Loucy (cell line): ENCODE measurements around the gene NSMCE3.

ENCODE experiments used
- H2AFZ ChIP-seq: fragments of 200-600 bp; sonication (generic); 2 replicates; pipeline ENCODE4 v1.6.0; 2016; ENCODE audit warnings: antibody characterized with exemption, mild to moderate bottlenecking, low read length, moderate library complexity
- H3F3A ChIP-seq: fragments of 200-600 bp; 2 replicates; pipeline ENCODE4 v1.6.0; 2016; ENCODE audit warnings: antibody characterized with exemption, low read depth, mild to moderate bottlenecking
- H3K27me3 ChIP-seq: fragments of 200-600 bp; sonication (generic); 2 replicates; pipeline ENCODE4 v1.6.1; 2014; ENCODE audit warnings: low read length, mild to moderate bottlenecking; ENCODE audit not compliant: insufficient read depth, poor library complexity, severe bottlenecking
- H3K36me3 ChIP-seq: fragments of 200-600 bp; sonication (generic); 2 replicates; pipeline ENCODE4 v1.6.1; 2016; ENCODE audit warnings: low read length; ENCODE audit not compliant: insufficient read depth
- H3K4me1 ChIP-seq: fragments of 200-600 bp; sonication (generic); 2 replicates; pipeline ENCODE4 v1.5.1; 2014; ENCODE audit warnings: low read length, mild to moderate bottlenecking; ENCODE audit not compliant: insufficient read depth, poor library complexity, severe bottlenecking
- H3K4me2 ChIP-seq: fragments of 200-600 bp; sonication (generic); 2 replicates; pipeline ENCODE4 v1.6.0; 2014; ENCODE audit warnings: antibody characterized with exemption, low read length, low read depth, mild to moderate bottlenecking; ENCODE audit not compliant: poor library complexity, severe bottlenecking
- H3K4me3 ChIP-seq: fragments of 200-600 bp; sonication (generic); 2 replicates; pipeline ENCODE4 v1.5.1; 2014; ENCODE audit warnings: low read length, mild to moderate bottlenecking, mixed read lengths; ENCODE audit not compliant: poor library complexity, severe bottlenecking
- H3K79me2 ChIP-seq: fragments of 200-600 bp; sonication (generic); 2 replicates; pipeline ENCODE4 v1.6.1; 2014; ENCODE audit warnings: low read length; ENCODE audit not compliant: insufficient read depth
- H3K9ac ChIP-seq: fragments of 200-600 bp; sonication (generic); 2 replicates; pipeline ENCODE4 v1.6.0; 2014; ENCODE audit warnings: mild to moderate bottlenecking, low read depth, low read length, moderate library complexity; ENCODE audit not compliant: poor library complexity, severe bottlenecking
- H3K9me2 ChIP-seq: fragments of 200-600 bp; sonication (generic); replicated peaks from 2 replicates; pipeline ENCODE4 v1.6.1; 2016; ENCODE audit warnings: low read depth, low read length, mixed read lengths
- H3K9me3 ChIP-seq: fragments of 200-600 bp; sonication (generic); 2 replicates; pipeline ENCODE4 v1.6.1; 2014; ENCODE audit warnings: mild to moderate bottlenecking, antibody characterized with exemption, low read length, low read depth; ENCODE audit not compliant: insufficient read depth
- H4K20me1 ChIP-seq: fragments of 200-600 bp; sonication (generic); 2 replicates; pipeline ENCODE4 v1.6.0; 2014; ENCODE audit warnings: antibody characterized with exemption, low read length, mild to moderate bottlenecking; ENCODE audit not compliant: insufficient read depth, poor library complexity, severe bottlenecking
- EZH2phosphoT487 ChIP-seq: fragments of 200-600 bp; IDR thresholded peaks from 2 replicates; pipeline ENCODE4 v1.6.1; 2018; ENCODE audit warnings: antibody characterized with exemption, mild to moderate bottlenecking, moderate library complexity, borderline replicate concordance
- TF ChIP-seq, protein P1 (sequence below): fragments of 200-600 bp; sonication (generic); conservative IDR thresholded peaks from 2 replicates; pipeline ENCODE4 v1.5.1; 2014; ENCODE audit warnings: mild to moderate bottlenecking, antibody characterized with exemption, low read length

NSMCE3 gene

DNA sequence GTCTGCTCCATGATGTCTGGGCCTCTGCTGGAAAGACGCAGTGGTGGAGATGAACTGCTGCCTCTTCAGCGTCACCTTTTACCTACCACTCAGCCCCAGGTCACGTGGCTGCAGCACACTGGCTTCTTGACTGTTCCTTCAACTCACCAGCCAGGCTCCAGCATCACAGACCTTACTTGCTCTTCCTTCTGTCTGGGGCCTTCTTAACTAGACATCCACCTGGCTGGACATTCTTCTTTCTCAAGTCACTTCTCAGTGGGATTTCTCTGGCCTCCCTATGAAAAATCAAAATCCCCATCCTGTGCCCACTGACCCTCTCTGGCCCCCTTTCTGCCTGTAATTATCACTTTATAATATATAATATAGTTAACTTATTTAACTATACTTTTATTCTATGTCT lies 29.7 kb upstream of the NSMCE3 start:
- no peaks in the 10 kb centered on the region for H3F3A ChIP-seq
- no peaks in the 10 kb centered on the region for H3K9me2 ChIP-seq
- H4K20me1 ChIP-seq = no peaks in the 10 kb centered on the region
- TF ChIP-seq EZH2phosphoT487 = no peak
- TF ChIP-seq, protein P1, sequence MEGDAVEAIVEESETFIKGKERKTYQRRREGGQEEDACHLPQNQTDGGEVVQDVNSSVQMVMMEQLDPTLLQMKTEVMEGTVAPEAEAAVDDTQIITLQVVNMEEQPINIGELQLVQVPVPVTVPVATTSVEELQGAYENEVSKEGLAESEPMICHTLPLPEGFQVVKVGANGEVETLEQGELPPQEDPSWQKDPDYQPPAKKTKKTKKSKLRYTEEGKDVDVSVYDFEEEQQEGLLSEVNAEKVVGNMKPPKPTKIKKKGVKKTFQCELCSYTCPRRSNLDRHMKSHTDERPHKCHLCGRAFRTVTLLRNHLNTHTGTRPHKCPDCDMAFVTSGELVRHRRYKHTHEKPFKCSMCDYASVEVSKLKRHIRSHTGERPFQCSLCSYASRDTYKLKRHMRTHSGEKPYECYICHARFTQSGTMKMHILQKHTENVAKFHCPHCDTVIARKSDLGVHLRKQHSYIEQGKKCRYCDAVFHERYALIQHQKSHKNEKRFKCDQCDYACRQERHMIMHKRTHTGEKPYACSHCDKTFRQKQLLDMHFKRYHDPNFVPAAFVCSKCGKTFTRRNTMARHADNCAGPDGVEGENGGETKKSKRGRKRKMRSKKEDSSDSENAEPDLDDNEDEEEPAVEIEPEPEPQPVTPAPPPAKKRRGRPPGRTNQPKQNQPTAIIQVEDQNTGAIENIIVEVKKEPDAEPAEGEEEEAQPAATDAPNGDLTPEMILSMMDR = no peak
- H2AFZ ChIP-seq = no peak overlapping the region
- no peaks in the 10 kb centered on the region for H3K36me3 ChIP-seq
- H3K79me2 ChIP-seq = no peaks in the 10 kb centered on the region
- H3K27me3 ChIP-seq = no peaks in the 10 kb centered on the region
- H3K4me2 ChIP-seq = no peak overlapping the region
- no peaks in the 10 kb centered on the region for H3K9me3 ChIP-seq
- H3K4me1 ChIP-seq = no peaks in the 10 kb centered on the region
- no peak overlapping the region for H3K9ac ChIP-seq
- H3K4me3 ChIP-seq = no peak overlapping the region

- H3K27me3 ChIP-seq = no peaks in the 10 kb centered on the region
- no peaks in the 10 kb centered on the region for H3F3A ChIP-seq
- no peaks in the 10 kb centered on the region for H4K20me1 ChIP-seq
- H3K9me2 ChIP-seq = no peaks in the 10 kb centered on the region
- H2AFZ ChIP-seq = no peak overlapping the region
- no peaks in the 10 kb centered on the region for H3K4me1 ChIP-seq
- H3K36me3 ChIP-seq = no peaks in the 10 kb centered on the region
- no peak overlapping the region for H3K4me2 ChIP-seq
- H3K4me3 ChIP-seq = no peak overlapping the region
- no peaks in the 10 kb centered on the region for H3K79me2 ChIP-seq
- TF ChIP-seq, protein P1 = no peak
- TF ChIP-seq EZH2phosphoT487 = no peak
- no peak overlapping the region for H3K9ac ChIP-seq
- no peaks in the 10 kb centered on the region for H3K9me3 ChIP-seq
These were observed 25.2 kb upstream of the NSMCE3 start for GRCh38 chr15:29294732-29295325.

- Histone ChIP-seq H3K9ac (no peak overlapping the region), H3K27me3 (no peaks in the 10 kb centered on the region), H3K4me3 (no peak overlapping the region), H3K9me3 (no peaks in the 10 kb centered on the region), H3K9me2 (no peaks in the 10 kb centered on the region), H2AFZ (no peak overlapping the region), H4K20me1 (no peaks in the 10 kb centered on the region), H3K4me1 (no peaks in the 10 kb centered on the region), H3K4me2 (no peak overlapping the region), H3K79me2 (no peaks in the 10 kb centered on the region), H3F3A (no peaks in the 10 kb centered on the region), H3K36me3 (no peaks in the 10 kb centered on the region)
- no peak for TF ChIP-seq EZH2phosphoT487
- TF ChIP-seq, protein P1 = no peak
These were observed 21.6 kb upstream of the NSMCE3 start for GRCh38 chr15:29291067-29291845.
